Activated naive CD8-positive, alpha-beta T cell treated with anti-CD3 and anti-CD28 coated beads for 36 hours (primary cell): ENCODE results near the gene PRUNE1. TPM values are rescaled to one million over a fixed set of nuclear protein-coding genes. Genes with fewer than 3 reads are reported as not detected.

Experiments used
- DNase-seq: peaks from one replicate; pipeline ENCODE4 v3.0.0; 2021
- H3K27ac Mint-ChIP-seq: one replicate; pipeline ENCODE4 v1.8.0; 2022; ENCODE audit warnings: mild to moderate bottlenecking, moderate library complexity, mixed read lengths
- H3K27me3 Mint-ChIP-seq: one replicate; pipeline ENCODE4 v1.8.0; 2022; ENCODE audit warnings: mild to moderate bottlenecking, mixed read lengths
- H3K36me3 Mint-ChIP-seq: one replicate; pipeline ENCODE4 v1.8.0; 2021; ENCODE audit warnings: mild to moderate bottlenecking, mixed read lengths
- H3K4me1 Mint-ChIP-seq: one replicate; pipeline ENCODE4 v1.8.0; 2021; ENCODE audit warnings: mixed read lengths
- H3K4me3 Mint-ChIP-seq: one replicate; pipeline ENCODE4 v1.8.0; 2022; ENCODE audit warnings: mild to moderate bottlenecking, moderate library complexity, mixed read lengths
- H3K9me3 Mint-ChIP-seq: one replicate; pipeline ENCODE4 v1.8.0; 2022; ENCODE audit warnings: mixed read lengths
- total RNA-seq, 2 experiments: library from RNA; stranded (reverse); gene quantifications; one replicate each; pipeline ENCODE4 v1.2.3, GENCODE V29; 2021

PRUNE1 gene
- total RNA-seq, 2 experiments from 2014 or later = 13.0 to 14.4 TPM

DNA sequence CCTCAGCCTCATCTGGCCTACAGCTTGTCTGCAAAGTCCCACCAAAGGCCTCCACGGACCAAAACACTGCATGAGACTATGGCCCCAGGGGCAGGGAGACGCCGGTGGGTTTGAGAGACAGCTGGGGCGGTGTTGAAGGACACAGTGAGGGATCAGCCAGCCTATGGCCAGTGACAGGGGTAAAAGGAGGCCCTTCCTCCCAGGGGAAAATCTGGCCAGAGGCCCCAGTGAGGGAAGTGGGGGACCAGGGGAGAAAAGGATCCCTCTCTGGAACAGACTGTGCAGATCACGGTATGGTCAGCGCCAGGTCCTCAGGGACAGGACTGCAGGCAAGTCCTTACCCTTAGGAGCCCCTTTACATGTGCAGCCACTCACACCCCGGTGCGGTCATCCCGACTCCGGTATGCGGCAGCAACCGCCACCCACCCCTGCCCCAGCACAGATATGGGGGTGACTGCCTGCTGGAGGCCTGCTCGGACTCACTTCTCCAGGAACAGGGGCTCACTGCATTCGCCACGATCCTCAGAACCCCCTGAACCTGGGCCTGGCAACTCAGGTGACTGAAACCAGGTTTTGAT lies 34.9 kb upstream of the PRUNE1 start:
- DNase-seq = peak; percentile 37
- peaks cover 58% of the 10 kb centered on the region for H3K4me1 Mint-ChIP-seq
- peaks cover 27% of the 10 kb centered on the region for H3K36me3 Mint-ChIP-seq
- H3K27me3 Mint-ChIP-seq = no peaks in the 10 kb centered on the region
- H3K4me3 Mint-ChIP-seq = peak overlapping the region; percentile 92
- no peaks in the 10 kb centered on the region for H3K9me3 Mint-ChIP-seq
- H3K27ac Mint-ChIP-seq = peak overlapping the region; percentile 89

DNA sequence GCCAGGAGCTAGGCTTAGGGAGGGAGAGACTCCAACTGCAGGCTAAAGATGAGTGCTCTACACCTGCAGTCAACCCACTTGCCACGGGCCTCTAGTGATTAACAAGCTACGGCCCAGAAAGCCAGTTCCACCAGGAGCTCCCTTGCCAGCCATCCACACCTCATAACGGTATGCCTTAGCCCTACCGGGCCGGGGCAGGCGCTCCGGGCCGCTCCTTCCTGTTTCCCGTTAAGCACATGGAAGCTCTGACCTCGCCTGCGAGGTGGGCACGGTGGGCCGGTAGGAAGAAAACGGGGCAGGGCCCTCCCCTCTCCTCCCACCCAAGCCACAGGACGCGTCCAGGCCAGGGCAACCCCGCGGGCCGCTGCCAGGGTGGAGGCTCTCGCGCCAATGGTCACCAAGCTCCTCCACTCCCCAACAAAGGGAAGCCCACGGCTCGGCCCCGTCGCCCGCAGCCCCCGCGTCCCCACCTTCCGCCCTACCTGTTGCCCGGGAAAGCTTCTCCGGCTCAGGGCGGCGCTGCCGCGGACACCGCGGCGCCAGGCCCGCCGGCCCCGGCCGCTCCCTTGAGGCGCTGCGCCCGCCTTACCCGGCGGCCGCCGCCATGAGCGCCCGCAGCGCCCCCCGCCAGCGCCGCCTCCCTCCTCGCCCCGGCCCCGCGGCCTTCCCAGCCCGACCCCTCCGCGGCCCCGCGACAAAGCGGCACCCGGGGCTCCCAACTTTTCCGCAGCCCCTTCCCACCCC lies 34.2 kb upstream of the PRUNE1 start:
- peaks cover 59% of the 10 kb centered on the region for H3K4me1 Mint-ChIP-seq
- peak overlapping the region; percentile 89 for H3K27ac Mint-ChIP-seq
- H3K9me3 Mint-ChIP-seq = no peaks in the 10 kb centered on the region
- peak; percentile 54 for DNase-seq
- peak overlapping the region; percentile 92 for H3K4me3 Mint-ChIP-seq
- H3K27me3 Mint-ChIP-seq = no peaks in the 10 kb centered on the region
- peaks cover 23% of the 10 kb centered on the region for H3K36me3 Mint-ChIP-seq

DNA sequence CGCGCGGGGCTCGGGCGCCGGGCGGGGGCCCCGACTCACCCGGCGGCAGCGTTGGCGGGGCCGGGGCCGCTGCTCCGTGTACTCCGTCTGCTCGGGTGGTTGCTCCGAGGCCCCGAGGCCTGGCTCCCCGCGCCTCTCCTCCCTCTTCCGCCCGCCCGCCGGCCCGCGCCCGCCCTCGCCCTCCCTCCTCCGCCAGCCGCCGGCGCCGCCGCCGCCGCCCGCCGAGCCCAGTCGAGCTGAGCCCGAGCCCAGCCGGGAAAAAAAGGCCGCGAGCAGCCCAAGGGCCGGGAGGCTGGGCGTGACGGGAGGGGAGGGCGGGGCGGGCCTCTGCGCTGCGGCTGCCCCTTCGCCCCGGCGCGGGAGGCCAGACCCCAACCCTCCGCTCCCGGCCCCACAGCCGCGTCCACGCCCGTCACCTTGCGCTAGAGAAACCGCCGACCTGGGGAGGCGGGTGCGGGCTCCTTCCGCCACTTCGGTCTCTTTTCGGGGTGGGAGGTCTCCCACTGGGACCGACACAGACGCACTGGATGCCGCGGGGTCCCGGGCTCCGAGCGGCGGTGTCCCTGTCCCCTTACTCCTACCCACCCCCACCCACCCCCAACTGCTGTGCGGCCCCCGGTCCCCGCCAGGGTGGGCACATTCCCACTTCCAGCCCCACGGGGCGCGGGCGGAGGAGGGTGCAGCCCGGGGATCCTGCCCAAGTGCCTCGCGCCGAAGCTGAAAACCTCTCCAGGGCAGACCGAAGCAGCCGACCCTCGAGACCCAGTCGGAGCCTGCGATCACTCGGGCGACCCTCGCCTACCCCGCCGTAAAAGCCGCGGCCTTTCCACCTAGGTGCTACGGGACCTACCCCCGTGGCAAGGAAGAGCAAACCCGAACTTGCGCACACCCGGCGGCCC lies 33.4 kb upstream of the PRUNE1 start, which contains the start of gene CERS2:
Gene CERS2, minus strand, starts transcription at position 256 of the 899 bp plus-strand sequence. CDS start 5,745 bp downstream, outside the sequence.
- Mint-ChIP-seq H3K9me3 (no peaks in the 10 kb centered on the region), H3K36me3 (peaks cover 23% of the 10 kb centered on the region), H3K4me3 (peak within 1 kb of the TSS; percentile 92), H3K4me1 (peaks cover 62% of the 10 kb centered on the region), H3K27me3 (no peaks in the 10 kb centered on the region), H3K27ac (peak within 1 kb of the TSS; percentile 89)
- peak; percentile 80 for DNase-seq

DNA sequence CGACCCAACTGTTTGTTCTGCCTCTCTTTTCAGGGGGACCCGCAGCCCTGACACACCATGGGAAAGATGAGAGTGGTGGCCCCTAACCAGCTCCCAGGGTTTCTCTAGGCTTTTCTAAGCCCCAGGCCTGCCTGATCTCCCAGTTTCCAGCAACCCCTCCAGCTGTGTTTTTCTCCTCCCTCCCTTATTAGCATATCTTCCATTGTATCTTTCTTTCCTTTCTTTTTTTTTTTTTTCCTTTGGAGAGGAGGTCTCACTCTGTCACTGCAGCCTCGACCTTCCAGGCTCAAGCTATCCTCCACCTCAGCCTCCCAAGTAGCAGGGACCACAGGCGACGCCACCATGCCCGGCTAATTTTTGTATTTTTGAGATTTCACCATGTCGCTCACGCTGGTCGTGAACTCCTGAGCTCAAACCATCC lies 31.8 kb upstream of the PRUNE1 start:
- Mint-ChIP-seq H3K27me3 (no peaks in the 10 kb centered on the region), H3K36me3 (peaks cover 18% of the 10 kb centered on the region), H3K27ac (peak overlapping the region; percentile 78), H3K4me1 (peaks cover 49% of the 10 kb centered on the region), H3K9me3 (no peaks in the 10 kb centered on the region), H3K4me3 (peak overlapping the region; percentile 80)
- no peak for DNase-seq

DNA sequence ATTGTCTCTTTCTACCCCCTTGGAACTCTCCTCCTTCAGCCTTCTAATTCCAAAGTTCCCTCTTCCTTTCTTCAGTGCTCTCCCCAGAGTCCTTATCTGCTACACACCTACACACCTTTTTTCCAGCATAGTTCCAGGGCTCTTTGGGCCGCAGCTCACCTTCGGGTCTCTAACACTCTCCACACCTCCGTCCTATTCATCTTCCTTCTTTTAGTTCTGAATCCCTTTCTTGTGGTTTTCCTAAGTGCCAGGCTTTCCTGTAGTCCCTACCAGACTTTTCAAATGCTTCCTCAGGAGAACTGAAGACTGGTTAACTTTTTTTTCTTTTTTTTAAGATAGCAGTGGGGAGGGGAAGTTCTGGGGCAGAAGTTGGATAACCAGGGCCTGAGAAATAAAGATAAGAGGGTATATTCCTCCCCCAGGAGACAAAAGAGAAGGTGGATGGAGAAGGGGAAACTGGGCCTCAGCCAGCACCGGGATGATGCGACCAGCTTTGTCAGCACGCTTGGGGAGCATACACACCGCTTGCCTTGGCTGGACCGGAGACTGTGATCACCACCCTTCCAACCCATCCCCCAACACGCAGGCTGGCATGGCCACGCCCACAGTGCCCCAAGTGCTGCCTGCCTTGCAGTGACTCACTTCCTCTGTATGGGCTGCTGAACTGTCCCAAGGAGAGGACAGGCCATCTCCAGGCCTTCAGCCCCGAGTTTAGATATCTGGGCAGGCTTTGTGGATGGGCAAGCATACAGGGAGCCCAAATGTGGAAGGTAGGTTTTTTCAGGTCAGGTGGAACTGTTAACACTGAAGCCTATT lies 31.2 kb upstream of the PRUNE1 start:
- H3K27me3 Mint-ChIP-seq = no peaks in the 10 kb centered on the region
- no peaks in the 10 kb centered on the region for H3K9me3 Mint-ChIP-seq

DNA sequence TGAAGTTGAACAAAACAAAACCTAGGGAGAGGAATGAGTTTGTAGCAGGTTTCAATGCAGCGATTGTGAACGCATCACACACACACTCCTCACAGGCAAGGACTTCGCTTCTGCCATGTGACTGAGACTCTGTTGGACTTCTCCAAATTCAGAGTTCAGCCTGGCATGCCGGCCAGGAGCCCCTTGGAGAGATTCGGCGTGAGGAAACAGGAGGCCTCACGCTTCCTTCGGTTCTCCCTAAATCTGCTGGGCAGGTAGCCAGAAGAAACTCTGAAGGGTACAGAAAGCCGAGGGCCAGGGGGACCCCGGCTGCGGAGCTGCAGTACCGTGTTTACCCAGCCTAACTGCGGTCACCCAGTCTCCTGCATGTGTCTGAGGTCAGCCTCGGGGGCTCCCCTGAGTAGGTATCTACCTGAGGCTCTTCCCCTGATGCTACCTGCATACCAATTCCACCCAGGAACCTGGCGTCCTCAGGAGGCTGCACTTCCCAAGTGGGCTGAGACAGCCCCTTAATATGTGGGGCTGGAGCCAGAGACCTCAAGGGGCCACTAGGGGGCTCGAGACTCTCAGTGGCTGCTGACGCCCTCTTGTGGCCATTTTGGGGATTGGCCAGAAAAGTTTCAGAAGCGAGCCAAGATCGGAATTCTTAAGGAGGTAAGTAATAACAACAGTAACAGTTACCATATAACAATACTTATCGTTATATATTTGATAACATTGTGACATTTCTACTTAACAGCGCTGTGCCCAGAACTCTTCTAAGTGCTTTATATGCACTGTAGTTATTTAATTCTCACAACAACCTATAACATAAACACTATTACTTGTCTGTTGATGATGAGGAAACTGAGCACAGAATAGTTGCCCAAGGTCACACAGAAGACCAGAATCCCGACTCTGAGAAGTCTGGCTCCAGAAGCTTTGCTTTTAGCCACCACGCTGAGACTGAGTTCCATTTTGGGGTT lies 28.9 kb upstream of the PRUNE1 start:
- Mint-ChIP-seq H3K9me3 (no peaks in the 10 kb centered on the region), H3K4me3 (peak overlapping the region; percentile 50), H3K27me3 (no peaks in the 10 kb centered on the region), H3K36me3 (no peaks in the 10 kb centered on the region), H3K4me1 (peaks cover 30% of the 10 kb centered on the region), H3K27ac (peak overlapping the region; percentile 68)
- DNase-seq = peak; percentile 84

More for the DNA sequence above, 31.2 kb upstream of the PRUNE1 start:
- H3K36me3 Mint-ChIP-seq = peaks cover 15% of the 10 kb centered on the region
- H3K4me3 Mint-ChIP-seq = peak overlapping the region; percentile 80
- peak; percentile 70 for DNase-seq
- H3K4me1 Mint-ChIP-seq = peaks cover 42% of the 10 kb centered on the region
- H3K27ac Mint-ChIP-seq = peak overlapping the region; percentile 78

DNA sequence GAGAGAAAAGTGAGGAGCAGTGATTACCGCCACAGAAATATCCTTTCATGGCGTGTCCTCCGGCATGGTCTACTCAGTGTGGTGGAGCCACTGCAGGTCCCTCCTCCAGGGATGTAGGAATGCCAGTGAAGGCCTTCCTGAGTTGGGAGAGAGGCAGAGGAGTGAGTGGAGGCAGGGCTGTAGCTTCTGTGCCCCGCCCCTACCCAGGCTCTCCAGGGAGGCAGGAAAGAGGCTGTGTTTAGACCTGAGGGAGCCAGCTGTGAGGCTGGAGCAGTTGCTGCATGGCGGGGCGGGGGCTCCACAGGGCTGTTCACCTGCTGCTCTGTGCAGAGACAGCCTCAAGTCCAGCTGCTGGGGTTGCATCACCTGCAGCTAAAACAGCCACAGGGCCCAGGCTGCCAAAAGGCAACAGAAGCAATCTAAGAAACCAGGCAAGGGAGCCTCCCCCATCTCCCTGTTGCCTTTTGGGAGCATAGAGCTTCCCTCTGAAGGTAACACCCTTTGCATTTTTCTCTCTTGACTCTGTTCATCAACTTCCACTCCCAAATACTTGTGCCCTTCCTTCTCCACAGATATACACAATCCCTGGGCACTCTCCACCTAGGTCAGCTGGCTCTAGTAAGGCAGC lies 27.0 kb upstream of the PRUNE1 start:
- H3K27ac Mint-ChIP-seq = no peak overlapping the region
- H3K4me1 Mint-ChIP-seq = peaks cover 21% of the 10 kb centered on the region
- H3K36me3 Mint-ChIP-seq = no peaks in the 10 kb centered on the region
- H3K4me3 Mint-ChIP-seq = no peak overlapping the region
- H3K27me3 Mint-ChIP-seq = no peaks in the 10 kb centered on the region
- no peak for DNase-seq
- no peaks in the 10 kb centered on the region for H3K9me3 Mint-ChIP-seq

DNA sequence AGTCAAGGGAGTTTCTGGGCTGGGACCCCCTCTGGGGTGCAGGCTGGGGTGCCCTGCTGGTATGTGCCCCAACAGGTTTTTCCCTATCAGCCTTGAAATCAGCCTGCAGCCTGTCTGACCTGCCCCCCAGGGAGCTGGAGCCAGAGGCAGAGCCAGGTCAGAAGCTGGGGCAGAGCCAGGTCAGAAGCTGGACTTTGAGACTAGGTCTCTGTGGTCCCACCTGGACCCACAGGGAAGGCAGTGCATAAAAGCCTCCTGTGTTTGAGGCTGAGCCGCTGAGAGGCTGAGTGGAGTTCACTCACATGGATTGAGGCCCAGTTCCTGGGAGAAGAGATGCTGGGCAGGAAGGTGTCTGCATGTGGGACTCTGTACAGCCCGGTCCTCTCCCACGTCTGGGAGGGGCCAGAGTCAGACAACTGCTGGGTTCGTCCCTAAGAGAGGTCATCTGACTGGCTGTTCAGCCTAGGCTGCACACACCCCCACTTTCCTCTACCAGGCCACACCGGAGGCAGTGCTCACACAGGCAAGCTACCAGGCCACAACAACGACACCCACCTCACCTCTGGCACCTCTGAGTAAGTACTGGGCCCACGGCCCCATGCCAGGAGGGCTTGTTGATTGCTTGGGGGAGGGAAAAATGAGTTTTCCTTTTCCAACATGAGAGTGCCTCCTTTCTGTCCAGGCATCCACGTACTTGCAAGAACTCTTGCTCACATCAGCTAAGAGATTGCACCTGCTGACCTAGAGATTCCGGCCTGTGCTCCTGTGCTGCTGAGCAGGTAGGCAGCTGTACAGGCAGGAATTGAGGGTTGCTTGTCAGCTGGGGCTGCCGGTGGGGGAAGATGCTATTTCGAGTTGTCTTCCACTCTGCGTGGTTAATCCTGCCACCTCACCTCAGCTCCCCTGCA lies 26.2 kb upstream of the PRUNE1 start, which contains the start of gene ANXA9:
Gene ANXA9, plus strand, starts transcription at position 488 of the 908 bp plus-strand sequence. CDS start 814 bp downstream, outside the sequence.
- no peak for DNase-seq
- Mint-ChIP-seq H3K9me3 (no peaks in the 10 kb centered on the region), H3K4me1 (peaks cover 13% of the 10 kb centered on the region), H3K4me3 (no peak within 1 kb of the TSS), H3K36me3 (no peaks in the 10 kb centered on the region), H3K27ac (no peak within 1 kb of the TSS), H3K27me3 (no peaks in the 10 kb centered on the region)

DNA sequence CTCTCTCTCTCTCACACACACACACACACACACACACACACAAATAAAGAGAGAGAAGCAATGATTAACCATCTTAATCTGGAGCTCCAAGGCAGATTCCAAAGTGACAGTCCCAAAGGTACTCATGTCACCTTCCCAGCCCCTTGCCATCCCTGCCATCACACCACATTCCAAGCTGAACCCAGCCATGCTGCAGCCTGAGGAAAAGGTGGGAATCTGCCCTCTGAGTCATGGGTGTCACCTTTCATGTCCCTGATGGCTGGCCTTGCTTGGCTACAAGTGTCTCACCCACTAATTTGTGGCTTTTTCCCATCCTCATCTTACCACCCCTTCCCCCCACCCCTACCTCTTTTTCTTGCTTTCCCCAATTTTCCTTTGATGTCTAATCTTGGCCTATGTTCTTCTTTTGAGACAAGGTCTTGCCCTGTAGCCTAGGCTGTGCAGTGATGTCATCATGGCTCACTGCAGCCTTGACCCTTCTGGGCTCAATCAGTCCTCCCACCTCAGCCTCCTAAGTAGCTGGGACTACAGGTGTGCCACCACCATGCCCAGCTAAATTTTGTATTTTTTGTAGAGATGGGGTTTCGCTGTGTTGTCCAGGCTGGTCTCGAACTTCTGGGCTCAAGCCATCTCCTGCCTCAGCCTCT lies 22.9 kb upstream of the PRUNE1 start:
- H3K4me1 Mint-ChIP-seq = peaks cover 3% of the 10 kb centered on the region
- H3K4me3 Mint-ChIP-seq = no peak overlapping the region
- no peaks in the 10 kb centered on the region for H3K27me3 Mint-ChIP-seq
- no peaks in the 10 kb centered on the region for H3K9me3 Mint-ChIP-seq
- H3K36me3 Mint-ChIP-seq = no peaks in the 10 kb centered on the region
- no peak for DNase-seq
- H3K27ac Mint-ChIP-seq = no peak overlapping the region

DNA sequence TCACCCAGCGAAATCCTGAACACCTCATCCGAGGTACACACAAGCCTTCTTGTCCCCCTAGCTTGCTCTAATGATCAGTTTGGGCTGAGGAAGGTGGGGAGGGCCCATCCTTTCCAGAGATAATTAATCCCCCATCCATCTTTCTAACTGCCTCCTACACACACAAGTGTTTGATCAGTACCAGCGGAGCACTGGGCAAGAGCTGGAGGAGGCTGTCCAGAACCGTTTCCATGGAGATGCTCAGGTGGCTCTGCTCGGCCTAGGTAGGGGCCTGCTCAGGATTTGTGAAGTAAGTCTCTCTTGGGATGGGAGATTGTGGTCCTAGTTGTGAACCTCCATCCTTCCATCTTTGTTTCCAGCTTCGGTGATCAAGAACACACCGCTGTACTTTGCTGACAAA lies 20.3 kb upstream of the PRUNE1 start:
- Mint-ChIP-seq H3K4me3 (no peak overlapping the region), H3K27ac (no peak overlapping the region), H3K27me3 (no peaks in the 10 kb centered on the region), H3K4me1 (peaks cover 3% of the 10 kb centered on the region), H3K9me3 (no peaks in the 10 kb centered on the region), H3K36me3 (no peaks in the 10 kb centered on the region)
- no peak for DNase-seq

DNA sequence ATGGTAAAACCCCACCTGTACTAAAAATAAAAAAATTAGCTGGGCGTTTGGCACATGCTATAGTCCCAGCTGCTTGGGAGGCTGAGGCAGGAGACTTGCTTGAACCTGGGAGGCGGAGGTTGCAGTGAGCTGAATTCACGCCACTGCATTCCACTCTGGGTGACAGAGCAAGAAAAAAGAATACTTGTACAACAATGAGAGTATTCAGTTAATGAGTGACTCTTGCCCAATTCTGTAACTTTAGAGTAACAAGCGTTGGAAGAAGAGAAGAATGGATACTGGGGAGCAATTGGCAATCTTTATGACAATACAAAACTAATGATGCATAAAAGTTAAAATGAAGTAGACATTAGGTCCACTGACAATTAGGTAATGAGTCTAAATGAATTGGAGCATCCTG lies 15.6 kb upstream of the PRUNE1 start:
- Mint-ChIP-seq H3K4me1 (peaks cover 3% of the 10 kb centered on the region), H3K36me3 (no peaks in the 10 kb centered on the region), H3K4me3 (no peak overlapping the region), H3K9me3 (no peaks in the 10 kb centered on the region), H3K27ac (no peak overlapping the region), H3K27me3 (no peaks in the 10 kb centered on the region)
- no peak for DNase-seq

DNA sequence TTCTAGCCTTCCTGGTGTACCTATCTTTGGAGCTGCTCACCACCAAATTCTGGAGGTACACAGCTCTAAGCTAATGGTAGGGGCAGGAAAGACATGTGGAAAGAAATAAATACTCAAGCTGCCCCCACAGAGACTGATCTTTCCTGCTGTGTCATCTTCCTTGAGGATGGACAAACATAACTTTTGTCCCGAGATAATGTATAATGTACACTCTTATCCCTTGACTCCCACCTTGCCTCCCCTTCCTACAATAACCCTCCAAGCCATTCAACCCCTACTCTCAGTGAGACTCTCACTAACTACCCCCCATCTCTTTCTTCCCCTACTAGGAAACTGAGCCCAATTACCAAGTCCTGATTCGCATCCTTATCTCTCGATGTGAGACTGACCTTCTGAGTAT lies 14.0 kb upstream of the PRUNE1 start:
- H3K9me3 Mint-ChIP-seq = no peaks in the 10 kb centered on the region
- H3K36me3 Mint-ChIP-seq = no peaks in the 10 kb centered on the region
- H3K4me1 Mint-ChIP-seq = peaks cover 5% of the 10 kb centered on the region
- H3K27ac Mint-ChIP-seq = no peak overlapping the region
- no peaks in the 10 kb centered on the region for H3K27me3 Mint-ChIP-seq
- no peak for DNase-seq
- H3K4me3 Mint-ChIP-seq = no peak overlapping the region
